Stimulated activated CD8-positive, alpha-beta memory T cell treated with anti-CD3 and anti-CD28 coated beads, Interleukin-15, amount 100 ng/mL, for 48 hours (primary cell): ENCODE data around the gene GP1BB.

Source experiments
- DNase-seq, 2 donors: peaks; one replicate each; pipeline ENCODE4 v3.0.0-alpha.2; 2020; ENCODE audit warnings: low read depth in 2 of 2

Gene GP1BB

GRCh38 chr22:19742160-19743066 lies 19.1 kb downstream of the GP1BB start:
- DNase-seq = no peak

GRCh38 chr22:19743081-19743480 lies 19.7 kb downstream of the GP1BB start:
- DNase-seq = no peak

- no peak for DNase-seq
These were observed 20.3 kb downstream of the GP1BB start for GRCh38 chr22:19743651-19744050.

GRCh38 chr22:19744350-19745006 lies 21.1 kb downstream of the GP1BB start:
- DNase-seq = no peak

- DNase-seq = no peak
These were observed 22.1 kb downstream of the GP1BB start for GRCh38 chr22:19745155-19746101.

- DNase-seq = no peak
These were observed 23.4 kb downstream of the GP1BB start for GRCh38 chr22:19746726-19747125.

- no peak for DNase-seq
These were observed 24.2 kb downstream of the GP1BB start for GRCh38 chr22:19747551-19747950.

- DNase-seq = no peak
These were observed 24.8 kb downstream of the GP1BB start for GRCh38 chr22:19748139-19748538.

- no peak for DNase-seq
These were observed 25.8 kb downstream of the GP1BB start for GRCh38 chr22:19748991-19749664.

- no peak for DNase-seq
These were observed 26.5 kb downstream of the GP1BB start for GRCh38 chr22:19749876-19750275.

- no peak for DNase-seq
These were observed 27.5 kb downstream of the GP1BB start for GRCh38 chr22:19750507-19751490.

GRCh38 chr22:19751497-19752245 lies 28.3 kb downstream of the GP1BB start:
- no peak for DNase-seq

GRCh38 chr22:19753090-19753842 lies 29.9 kb downstream of the GP1BB start:
- DNase-seq = no peak

GRCh38 chr22:19753996-19754700 lies 30.8 kb downstream of the GP1BB start:
- no peak for DNase-seq

GRCh38 chr22:19754701-19755144 lies 31.4 kb downstream of the GP1BB start:
- DNase-seq = no peak

- no peak for DNase-seq
These were observed 31.9 kb downstream of the GP1BB start for GRCh38 chr22:19755145-19755710.

- DNase-seq = no peak
These were observed 32.5 kb downstream of the GP1BB start for GRCh38 chr22:19755722-19756287.
